HFFc6 (cell line): ENCODE results near the gene CRP. TPM values are rescaled to one million over a fixed set of nuclear protein-coding genes. Genes with fewer than 3 reads are reported as not detected.

Experiments
- DNase-seq: peaks from one replicate; pipeline ENCODE4 v3.0.0-alpha.2; 2018
- H3K27ac Mint-ChIP-seq: 2 replicates; pipeline ENCODE4 v1.8.0; 2020; ENCODE audit warnings: mild to moderate bottlenecking, mixed read lengths
- H3K27me3 Mint-ChIP-seq: 2 replicates; pipeline ENCODE4 v1.8.0; 2021; ENCODE audit warnings: mild to moderate bottlenecking, moderate library complexity, mixed read lengths; ENCODE audit not compliant: insufficient read depth
- H3K36me3 Mint-ChIP-seq: 2 replicates; pipeline ENCODE4 v1.8.0; 2021; ENCODE audit warnings: low read depth, mixed read lengths
- H3K4me1 Mint-ChIP-seq: 2 replicates; pipeline ENCODE4 v1.8.0; 2020; ENCODE audit warnings: low read depth, mixed read lengths
- H3K4me3 Mint-ChIP-seq: 2 replicates; pipeline ENCODE4 v1.8.0; 2020; ENCODE audit warnings: mild to moderate bottlenecking, moderate library complexity, mixed read lengths
- H3K9me3 Mint-ChIP-seq: 2 replicates; pipeline ENCODE4 v1.8.0; 2020; ENCODE audit warnings: mild to moderate bottlenecking, mixed read lengths
- total RNA-seq, 6 experiments: library from RNA; stranded (reverse); fragmentation: NEBNext Ultra II Directional; extraction: Animal tissue kit (Norgen Biotek cat#: 25700); gene quantifications; 2 replicates in 1 of 6; 3 replicates in 5 of 6; pipeline ENCODE4 v1.2.3, GENCODE V29; 2021
- TF ChIP-seq, protein P1 (sequence below): fragments of 200-600 bp; sonication (generic); IDR thresholded peaks from 2 replicates; pipeline ENCODE4 v1.5.0; 2021; ENCODE audit warnings: antibody characterized with exemption, mild to moderate bottlenecking

CRP gene
- total RNA-seq, 6 experiments from 2014 or later: not detected

DNA sequence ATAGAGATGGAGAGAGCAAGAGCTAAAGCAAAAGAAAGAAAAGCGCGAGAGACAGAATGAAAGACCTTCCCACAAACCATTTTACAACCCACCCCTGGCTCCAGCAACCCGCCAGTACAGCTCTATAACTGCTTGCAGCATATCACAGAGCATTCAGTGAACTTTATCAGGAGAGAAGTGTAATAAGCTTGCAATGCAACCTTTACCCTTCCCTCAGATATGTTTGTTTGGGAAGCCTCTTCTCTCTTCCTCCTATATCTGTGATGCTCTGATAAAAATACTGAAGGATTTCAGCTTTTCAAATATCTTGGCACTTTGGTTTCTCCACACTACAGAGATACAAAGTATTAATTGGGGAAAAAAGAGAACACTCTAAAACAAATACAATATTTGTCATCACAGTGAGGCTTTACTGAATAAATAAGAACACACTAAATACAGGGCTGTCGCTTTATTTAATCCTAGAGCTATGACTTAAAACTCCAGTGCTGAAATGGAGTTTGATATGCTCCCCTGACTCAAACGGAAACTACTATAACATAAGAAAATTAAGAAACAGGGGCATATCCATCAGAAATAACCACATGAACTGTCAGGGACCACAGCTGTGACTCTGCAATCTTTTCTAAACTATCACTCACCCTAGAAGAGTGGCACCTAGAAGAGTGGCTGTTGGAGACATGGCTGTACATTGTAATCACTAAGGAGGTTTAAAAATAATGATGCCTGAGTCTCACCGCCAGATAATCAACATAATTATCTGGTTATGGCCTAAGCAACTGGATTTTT lies 6.7 kb downstream of the CRP start:
- Mint-ChIP-seq H3K27me3 (no peaks in the 10 kb centered on the region), H3K4me3 (no peak overlapping the region), H3K27ac (no peak overlapping the region), H3K36me3 (no peaks in the 10 kb centered on the region), H3K4me1 (peaks cover 20% of the 10 kb centered on the region; the same call in 1 of the 2 replicates), H3K9me3 (no peaks in the 10 kb centered on the region)
- DNase-seq: no peak
- TF ChIP-seq, protein P1, sequence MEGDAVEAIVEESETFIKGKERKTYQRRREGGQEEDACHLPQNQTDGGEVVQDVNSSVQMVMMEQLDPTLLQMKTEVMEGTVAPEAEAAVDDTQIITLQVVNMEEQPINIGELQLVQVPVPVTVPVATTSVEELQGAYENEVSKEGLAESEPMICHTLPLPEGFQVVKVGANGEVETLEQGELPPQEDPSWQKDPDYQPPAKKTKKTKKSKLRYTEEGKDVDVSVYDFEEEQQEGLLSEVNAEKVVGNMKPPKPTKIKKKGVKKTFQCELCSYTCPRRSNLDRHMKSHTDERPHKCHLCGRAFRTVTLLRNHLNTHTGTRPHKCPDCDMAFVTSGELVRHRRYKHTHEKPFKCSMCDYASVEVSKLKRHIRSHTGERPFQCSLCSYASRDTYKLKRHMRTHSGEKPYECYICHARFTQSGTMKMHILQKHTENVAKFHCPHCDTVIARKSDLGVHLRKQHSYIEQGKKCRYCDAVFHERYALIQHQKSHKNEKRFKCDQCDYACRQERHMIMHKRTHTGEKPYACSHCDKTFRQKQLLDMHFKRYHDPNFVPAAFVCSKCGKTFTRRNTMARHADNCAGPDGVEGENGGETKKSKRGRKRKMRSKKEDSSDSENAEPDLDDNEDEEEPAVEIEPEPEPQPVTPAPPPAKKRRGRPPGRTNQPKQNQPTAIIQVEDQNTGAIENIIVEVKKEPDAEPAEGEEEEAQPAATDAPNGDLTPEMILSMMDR: no peak

GRCh38 chr1:159705904-159706256 lies 8.5 kb downstream of the CRP start:
- H3K4me1 Mint-ChIP-seq: peaks cover 25% of the 10 kb centered on the region; the same call in 1 of the 2 replicates
- no peaks in the 10 kb centered on the region for H3K36me3 Mint-ChIP-seq
- no peak for DNase-seq
- no peak overlapping the region for H3K4me3 Mint-ChIP-seq
- TF ChIP-seq, protein P1: no peak
- no peaks in the 10 kb centered on the region for H3K9me3 Mint-ChIP-seq
- H3K27ac Mint-ChIP-seq: no peak overlapping the region
- no peaks in the 10 kb centered on the region for H3K27me3 Mint-ChIP-seq

DNA sequence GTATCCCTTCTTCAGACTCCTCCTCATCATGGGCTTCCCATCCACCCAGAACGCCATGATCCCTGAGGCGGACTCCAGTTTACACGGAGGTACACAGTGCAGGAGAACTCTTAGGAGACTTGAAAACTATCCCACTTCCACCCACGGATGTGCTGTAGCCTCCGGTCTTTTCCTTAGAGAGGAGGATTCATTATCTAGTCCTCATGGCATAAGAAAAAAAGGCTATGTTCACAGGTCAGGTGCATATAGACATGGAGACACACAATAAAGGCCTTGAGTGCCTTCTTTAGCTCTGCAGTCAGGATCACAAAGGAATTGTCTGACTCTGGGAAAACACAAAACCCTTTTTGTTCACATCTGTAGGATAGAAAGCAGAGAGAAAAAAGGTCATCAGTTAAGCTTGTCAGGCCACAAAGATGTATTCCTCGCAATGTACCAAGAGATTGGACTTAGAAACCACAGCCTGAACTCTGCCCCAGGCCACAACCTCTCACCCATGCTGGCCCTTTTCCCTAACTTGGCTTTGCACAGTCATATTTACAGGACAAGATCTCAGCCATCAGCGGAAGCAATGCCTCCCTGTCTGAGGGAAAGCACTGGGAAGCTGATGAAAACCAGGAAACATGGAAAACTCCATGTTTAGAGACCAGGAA lies 9.0 kb downstream of the CRP start:
- TF ChIP-seq, protein P1: no peak
- no peaks in the 10 kb centered on the region for H3K9me3 Mint-ChIP-seq
- no peak overlapping the region for H3K4me3 Mint-ChIP-seq
- H3K4me1 Mint-ChIP-seq: peaks cover 30% of the 10 kb centered on the region; the same call in 1 of the 2 replicates
- no peak for DNase-seq
- no peak overlapping the region for H3K27ac Mint-ChIP-seq
- H3K27me3 Mint-ChIP-seq: no peaks in the 10 kb centered on the region
- no peaks in the 10 kb centered on the region for H3K36me3 Mint-ChIP-seq

DNA sequence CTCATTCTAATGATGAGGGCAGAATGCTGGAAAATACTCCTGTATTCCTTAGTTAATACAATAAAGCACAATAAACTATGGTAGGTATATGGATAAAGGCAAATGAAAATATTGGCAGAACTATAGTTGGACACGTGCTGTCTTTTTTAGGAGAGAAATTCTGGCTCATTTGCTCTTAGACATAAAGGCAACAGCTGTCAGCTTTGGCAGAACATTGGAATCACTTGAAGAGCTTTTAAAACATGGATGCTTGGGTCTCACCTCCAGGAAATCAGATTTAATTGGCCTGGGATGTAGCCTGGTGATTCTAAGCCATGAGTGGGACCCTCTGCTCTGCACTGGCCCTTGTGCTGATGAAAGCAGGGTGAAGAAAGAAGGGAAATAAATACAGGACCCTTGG lies 9.9 kb downstream of the CRP start:
- no peaks in the 10 kb centered on the region for H3K36me3 Mint-ChIP-seq
- TF ChIP-seq, protein P1: no peak
- no peak overlapping the region for H3K27ac Mint-ChIP-seq
- H3K27me3 Mint-ChIP-seq: no peaks in the 10 kb centered on the region
- no peaks in the 10 kb centered on the region for H3K9me3 Mint-ChIP-seq
- H3K4me3 Mint-ChIP-seq: no peak overlapping the region
- peaks cover 39% of the 10 kb centered on the region; the same call in 1 of the 2 replicates for H3K4me1 Mint-ChIP-seq
- no peak for DNase-seq

DNA sequence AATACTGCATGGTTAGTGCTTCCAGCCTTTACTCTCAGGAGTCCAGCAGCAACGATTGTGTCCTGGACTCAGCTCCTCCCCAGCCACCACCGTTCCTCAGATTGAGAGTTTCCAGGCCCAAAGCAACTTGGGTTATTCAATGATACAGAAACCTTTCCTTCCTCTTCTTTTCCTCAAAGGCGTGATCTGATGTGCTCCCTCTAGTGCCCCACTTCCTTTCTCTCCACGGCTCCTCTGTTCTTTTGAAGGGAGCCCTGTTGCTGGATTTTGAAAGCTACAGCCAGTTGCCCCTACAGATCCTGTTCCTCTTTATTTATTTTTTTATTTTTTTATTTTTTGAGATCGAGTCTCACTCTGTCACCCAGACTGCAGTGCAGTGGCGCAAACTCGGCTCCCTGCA lies 14.1 kb downstream of the CRP start:
- TF ChIP-seq, protein P1: 0 out of 2 replicates have a peak, but pooled peaks have one; percentile 19
- Mint-ChIP-seq H3K27ac (no peak overlapping the region), H3K9me3 (no peaks in the 10 kb centered on the region), H3K27me3 (no peaks in the 10 kb centered on the region), H3K4me3 (no peak overlapping the region; the same call in 1 of the 2 replicates), H3K36me3 (no peaks in the 10 kb centered on the region), H3K4me1 (peaks cover 24% of the 10 kb centered on the region; the same call in 1 of the 2 replicates)
- no peak for DNase-seq
